GM19463 (cell line): ENCODE results near the gene COL23A1.
"Not testable (repeated sequence)": the region's sequence is repeated elsewhere in the genome, so short reads cannot be mapped to it uniquely, and the experiment has no call there.

Source experiments
- ATAC-seq: cut with Tn5 transposase; IDR thresholded peaks from one replicate; pipeline ENCODE4 v1.9.1; 2021; ENCODE audit warnings: mild to moderate bottlenecking, moderate library complexity; ENCODE audit not compliant: unreplicated experiment

Gene COL23A1

DNA sequence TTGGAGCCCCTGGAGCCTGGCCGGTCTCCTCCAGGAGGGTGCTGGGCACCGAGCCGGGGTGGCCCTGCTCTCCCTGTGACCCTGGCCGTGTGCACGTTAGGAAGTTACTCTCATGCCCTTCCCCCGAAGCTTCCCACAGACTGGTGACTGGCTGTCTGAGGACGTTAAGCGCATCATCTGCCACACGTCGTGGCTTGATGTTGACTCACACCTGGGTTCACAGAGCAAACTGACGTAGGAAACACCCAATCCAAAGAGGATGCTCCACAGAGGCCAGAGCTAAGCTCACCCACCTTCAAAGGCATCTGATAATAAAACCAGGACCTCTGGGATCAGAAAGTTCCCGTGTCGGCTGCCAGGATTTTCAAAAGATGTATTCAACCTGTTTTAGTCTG lies 204.7 kb downstream of the COL23A1 start:
- ATAC-seq, result no peak

DNA sequence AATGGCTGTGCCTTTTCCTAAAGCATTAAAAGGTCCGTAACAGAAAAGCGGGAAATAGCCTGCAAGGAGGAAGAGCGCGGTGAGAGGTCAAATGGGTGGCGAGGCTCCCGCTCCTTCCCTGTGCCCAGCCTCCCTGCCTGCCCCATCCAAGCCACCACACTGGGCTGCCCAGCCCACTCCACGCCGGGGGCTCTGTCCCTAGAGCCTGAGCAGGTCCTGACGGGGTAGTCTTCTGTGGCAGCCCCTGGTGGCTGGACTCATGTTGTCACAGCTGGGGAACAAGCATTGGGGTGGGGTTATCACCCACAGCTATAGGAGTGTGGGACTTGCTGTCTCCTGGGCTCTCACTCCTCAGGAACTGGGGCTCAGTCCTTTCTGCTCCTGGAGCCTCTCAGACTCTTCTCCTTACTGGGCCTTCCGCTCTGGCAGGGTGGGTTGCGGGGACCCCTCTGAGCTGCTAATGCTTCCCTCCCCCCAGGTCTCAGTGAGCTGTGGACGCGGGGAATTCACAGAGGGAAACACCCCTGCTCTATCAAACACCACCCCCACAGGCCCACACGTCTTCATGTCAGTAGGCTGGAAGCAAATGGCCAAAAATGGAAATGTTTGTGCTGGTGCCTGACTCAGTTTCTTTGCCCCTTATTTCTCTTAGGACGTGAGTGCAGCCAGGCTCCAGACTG lies 205.2 kb downstream of the COL23A1 start:
- ATAC-seq, result no peak

DNA sequence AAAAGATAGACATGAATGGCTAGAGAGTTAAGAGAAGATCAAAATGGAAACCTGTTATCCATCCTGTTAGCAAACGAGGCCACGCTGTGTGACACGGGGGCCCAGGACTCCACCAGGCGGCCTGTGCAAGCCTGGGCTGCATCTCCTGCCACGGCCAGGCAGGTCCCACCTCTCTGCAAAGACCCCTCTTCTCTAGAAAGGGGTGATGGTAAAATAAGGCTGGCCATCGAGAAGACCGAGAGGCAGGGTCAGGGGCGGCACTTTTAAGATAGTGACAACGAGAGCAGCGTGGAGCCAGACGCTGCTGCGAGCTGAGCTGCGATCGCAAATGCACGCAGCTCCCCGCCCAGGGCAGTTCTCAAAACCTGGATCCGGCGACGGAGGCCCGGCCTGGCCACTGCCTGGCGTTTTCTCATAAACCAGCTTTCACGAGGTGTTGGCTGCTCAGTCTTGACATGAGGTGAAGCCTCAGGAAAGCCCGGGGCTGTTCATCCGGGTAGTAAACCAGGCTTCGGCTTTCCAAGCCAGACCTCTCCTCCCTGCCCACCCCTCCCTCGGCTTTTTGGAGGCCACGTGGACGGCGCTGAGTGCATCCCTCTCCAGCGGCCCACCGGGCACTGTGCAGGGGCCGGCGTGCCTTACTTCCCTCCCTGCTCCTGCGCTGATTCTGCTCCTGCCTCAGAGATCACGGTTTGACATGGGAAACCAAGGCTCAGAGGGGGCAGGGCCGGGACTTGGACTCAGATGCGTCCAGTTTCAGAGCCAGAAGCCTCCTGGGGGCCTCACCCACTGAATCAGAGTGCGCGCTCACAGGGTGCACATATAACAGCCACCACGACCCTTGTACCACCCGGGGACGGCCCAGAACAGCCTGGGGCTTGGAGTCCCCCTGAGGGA lies 206.0 kb downstream of the COL23A1 start:
- no peak for ATAC-seq

DNA sequence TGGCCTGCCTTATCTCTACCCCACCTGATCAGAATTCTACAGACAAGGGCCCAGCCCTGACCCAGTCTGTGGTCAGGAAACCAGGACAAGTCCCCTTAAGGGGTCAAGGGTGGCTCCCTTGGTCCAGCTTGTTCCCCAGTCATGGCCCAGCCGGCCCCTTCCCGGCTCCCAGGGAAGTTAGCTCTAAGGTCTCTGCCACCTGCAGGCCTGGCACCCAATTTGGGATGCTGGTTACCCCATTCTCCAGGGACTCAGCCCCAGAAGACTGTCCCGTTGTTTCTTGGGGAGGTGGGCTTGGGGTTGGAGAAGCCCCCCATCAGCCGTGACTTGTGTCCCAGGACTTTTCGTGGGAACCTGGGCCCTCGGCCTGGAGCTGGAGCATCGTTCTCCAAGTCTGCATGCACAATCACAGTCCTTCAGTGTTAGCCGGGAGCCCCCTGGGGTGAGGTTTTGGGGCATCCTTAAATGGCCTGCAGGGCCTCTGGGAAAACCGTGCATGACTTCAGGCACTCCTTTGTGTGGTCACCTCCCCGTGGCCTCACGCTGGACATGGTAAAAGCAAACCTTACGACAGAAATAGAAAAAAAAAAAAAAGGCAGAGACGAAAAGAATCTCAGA lies 206.8 kb downstream of the COL23A1 start:
- ATAC-seq, result no peak

DNA sequence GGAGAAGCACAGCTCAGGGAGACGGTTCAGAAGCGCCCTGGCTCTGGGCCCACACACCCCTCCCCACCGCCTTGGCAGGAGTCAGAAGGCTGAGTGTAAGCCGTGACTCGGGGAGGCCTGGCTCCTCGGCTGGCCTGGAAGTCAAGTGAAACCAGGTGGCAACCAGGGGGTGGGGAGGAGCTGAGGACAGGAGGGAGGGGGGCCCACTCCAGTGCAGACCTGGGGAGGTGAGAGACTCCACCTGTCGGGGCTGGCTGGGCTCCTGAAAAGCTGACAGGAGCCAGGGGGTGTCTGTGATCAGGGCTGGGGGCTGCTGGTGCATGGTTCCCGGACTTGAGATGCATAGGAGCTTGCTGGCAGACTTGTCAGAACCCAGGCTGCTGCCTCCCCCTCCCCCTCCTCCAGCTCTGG lies 207.4 kb downstream of the COL23A1 start:
- ATAC-seq, result no peak

DNA sequence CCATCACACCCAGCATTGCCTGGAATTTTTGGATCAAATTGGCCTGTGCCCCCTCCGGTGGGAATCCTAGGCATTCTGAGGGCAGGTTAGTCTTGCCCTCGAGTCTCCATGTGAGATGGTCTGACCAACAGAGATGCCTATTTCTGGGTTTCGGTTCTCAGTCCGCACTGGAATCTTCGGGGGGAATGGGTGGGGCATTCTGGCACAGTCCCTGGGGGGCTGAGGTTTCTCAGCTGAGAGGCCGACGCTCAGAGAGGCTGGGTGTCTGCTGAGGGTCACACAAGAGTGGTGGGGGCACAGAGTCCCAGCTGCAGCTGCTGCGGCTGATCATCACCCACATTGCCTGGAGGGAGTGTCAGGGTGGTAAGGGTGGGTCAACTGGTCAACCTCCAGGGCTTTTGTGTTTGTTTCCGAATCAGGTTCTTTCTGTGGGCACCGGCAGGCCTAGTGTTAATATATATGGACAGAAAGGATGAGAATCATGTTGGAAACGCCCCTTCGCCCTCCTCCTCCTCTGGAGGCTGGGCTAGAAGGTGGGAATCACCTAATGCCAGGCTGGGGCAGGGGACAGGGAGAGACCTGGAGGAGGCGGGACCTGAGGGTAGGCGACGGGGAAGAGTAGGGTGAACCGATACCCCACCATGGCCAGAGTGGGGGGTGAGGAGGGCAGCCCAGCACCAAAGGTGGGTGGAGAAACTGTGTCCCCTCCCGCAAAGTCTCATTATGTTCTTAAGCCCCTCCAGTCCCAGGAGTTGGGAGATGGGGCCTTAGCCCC lies 208.1 kb downstream of the COL23A1 start:
- ATAC-seq, result no peak

DNA sequence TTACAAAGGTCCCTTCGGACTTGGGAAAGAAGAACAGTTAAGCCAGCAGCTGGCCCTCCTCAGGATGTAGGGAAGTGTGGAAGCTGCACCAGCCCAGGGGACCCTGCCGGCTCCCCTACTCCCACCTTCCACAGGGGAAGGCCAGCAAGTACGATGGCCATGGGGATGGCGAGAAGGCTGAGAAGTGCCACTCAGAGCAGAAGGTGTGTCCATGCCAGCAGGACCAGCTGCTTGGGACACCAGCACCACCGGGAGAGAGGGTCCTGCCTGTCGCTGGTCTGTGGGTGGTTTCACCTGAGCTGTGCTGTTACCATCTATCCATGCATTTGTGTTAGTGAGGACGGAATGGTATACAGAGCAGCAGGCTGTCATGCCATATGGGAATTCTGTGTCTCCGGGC lies 209.0 kb downstream of the COL23A1 start:
- no peak for ATAC-seq

DNA sequence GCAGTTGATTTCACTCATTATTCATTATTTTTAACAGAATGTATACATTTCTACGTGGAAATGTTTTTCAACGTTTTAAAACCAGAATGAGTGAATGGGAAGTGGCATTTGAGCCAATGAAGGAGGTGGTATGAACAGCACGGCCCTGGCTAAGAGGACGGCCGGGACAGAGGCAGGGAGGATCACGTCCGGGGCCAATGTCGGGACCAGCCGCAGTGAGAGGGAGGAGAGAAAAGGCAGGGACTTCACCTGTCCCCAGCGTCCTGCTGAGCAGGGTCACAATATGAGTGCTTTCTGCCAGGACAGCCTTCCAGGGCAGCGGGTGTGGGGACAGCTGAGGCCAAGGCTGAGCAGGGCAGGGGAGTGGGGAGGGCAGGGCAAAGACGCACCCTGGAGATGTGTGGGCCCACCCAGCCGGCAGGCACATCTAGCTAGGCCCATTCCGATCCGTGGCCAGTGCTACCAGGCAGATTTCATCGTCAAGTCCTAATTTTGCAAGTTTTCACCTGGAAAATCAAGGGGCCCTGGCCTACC lies 209.6 kb downstream of the COL23A1 start:
- no peak for ATAC-seq

DNA sequence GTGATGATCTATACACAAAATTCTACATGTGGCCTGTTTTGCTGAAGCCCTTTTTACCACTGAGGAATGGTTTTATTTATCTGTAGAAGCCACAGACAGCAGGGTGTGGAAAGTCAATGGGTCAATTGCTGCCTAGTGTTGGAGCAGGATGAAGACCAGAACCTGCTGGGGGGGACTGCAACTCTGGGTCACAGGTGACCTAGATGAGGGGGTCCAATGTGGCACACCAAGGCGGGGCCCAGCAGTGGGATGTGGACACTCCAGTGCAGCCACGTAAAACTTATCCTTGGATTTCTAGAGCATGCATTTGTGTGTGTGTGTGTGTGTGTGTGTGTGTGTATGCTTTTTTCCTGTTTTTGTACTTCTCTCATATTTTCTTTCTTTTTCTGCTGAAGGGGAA lies 210.1 kb downstream of the COL23A1 start:
- no peak for ATAC-seq

DNA sequence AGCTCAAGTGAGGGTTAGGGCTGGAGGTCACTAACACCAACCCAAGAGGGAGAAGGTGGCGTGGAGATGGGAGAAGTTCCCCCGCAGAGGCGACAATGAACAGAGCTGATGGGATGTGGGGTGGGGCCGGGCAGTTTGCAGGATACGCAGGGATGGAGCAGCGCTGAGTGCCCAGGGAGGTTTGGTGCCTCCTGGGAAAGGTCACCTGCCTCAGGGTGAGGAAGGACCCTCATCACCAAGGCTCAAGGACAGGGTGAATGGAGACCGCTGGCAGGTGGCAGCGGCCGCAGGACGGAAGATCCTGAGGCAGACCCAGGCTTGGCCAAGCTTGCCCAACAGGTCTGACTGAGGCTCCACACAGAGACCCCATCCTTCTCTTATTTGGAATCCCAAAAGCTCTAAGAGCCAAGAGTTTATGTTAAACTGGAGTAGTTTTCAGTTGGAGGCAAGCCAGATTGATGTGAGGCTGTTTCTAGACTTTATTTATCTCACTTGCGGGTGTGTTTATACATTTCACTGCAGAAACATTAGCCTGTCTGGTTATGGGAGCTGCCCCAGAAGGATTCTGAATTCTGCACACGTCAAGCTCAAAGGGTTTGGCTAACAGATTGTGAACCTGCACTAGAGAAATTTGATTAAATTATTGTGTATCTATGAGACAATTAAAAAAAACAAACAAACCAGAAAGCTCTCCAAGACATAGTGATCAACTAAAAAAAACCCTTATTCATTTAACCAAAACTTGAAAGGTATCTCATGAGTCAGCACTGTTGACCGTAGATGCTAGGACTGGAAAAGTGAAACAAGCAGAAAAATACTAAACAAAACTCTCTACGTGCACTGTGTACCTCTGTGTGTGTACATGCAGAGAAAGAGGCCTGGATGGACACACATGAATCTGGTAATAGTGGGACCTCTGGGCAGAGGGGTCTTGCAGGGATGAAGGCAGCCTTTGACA lies 211.4 kb downstream of the COL23A1 start:
- no peak for ATAC-seq

DNA sequence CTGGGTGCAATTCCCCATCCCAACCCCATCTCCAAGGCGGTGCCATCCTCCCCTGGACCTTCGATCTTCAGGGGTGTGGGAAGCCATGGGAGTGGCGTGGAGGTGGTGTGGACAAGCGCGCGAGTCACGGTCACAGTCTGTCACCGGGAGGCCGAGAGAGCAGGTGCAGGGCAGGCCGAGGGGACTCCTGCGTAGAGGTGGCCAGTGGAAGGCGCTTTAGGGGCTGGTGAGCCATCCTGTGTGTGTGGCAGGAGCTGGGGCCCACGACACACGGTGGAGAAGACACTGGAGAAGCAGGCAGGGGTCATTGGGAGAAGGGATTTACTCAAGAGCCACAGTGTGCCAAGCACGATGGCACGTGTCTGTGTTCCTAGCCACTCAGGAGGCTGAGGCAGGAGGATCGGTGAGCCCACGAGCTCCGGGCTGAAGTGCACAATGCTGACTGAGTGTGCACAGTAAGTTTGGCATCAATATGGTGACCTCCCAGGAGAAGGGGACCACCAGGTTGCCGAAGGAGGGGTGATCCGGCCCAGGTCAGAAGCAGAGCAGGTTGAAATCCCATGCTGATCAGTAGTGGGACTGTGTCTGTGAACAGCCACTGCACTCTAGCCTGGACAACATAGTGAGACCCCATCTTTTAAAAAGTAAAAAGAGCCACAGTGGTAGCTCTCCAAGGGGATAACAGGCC lies 212.5 kb downstream of the COL23A1 start:
- ATAC-seq, result no peak

DNA sequence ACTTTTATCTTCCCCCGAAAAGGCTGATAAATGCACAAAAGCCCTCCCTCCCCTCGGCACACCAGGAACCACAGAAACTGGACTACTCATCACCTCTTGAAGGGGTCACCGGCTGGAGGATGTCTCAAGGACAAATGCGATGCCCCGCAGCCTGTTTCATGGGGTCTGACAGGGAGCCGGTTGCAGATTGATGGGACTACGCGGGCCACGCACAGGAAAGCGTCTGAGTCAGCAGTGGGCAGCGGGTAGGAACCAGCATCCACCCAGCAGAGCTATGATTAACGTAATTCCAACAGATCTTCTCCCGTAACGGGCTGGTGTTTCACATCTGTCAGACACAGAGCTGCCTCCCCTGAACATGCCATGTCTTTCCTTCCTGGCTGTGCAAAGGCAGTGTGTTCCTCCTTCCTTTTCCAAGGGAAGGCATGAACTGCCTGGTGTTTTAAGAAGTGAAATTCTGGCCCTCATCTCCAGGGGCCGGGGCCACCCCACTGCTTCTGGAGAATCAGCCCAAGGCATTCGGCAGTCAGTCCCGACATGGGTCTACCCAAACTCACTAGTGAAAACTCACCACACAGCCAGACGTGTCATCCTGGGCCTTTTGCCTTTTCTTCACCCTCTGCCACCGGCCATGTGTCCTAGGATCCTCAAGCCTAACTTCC lies 213.1 kb downstream of the COL23A1 start:
- no peak for ATAC-seq

DNA sequence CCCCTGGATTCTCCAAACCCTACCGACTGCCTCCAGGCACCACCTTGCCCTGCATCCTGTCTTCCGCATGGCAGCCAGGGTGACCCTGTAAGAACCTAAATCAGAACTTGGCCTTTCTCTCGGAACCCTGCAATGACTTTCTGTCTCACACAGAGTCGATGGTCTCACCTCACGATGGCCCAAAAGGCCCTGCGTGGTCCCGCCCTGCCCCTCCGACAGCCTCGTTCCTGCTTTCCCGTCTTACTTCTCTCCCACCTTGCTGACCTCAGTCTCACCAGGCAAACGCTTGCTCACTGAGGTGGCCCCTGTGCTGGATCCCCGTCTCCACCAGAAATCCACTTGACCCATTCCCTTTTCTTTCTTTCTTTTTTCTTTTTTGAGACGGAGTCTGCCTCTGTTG lies 214.8 kb downstream of the COL23A1 start:
- ATAC-seq, result no peak

DNA sequence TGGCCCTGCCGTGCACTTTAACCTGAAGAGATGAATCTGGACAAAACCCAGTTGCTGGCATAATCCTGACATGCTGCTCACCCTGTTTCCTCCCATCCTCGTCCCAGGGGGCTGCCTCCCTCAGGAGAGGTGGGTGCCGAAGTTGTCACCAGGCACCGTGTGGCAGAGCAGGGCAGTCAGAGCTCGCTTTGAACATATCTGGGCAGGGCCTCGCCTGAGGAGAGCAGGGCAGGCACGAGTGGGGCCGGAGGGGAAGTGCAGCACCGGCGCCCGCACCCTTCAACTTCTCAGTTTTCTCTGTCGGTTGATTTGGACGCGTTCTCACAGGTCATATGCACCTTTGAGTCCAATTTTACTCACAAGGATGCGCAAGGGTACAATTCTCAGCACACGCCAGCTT lies 216.5 kb downstream of the COL23A1 start:
- no peak for ATAC-seq

DNA sequence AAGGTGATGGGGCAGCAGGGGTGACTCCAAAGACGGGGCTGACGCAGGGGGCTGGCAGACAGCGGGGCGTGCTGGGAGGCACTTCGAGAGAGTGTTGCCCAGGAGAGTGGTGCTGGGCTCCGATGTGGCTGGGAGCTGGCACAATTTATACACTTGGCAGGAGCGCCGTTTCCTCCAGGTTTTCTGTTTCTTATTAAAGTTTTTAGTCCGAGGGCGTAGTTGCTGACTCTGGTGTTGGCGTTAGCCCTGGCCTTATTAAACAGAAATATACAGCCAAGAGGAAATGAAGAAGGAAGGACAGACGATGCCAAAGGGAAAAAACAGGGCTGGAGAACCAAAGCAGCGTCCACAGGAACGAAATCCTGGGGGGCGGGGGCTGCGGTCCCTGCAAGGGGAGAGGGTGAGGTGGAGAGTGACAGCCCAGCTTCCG lies 218.0 kb downstream of the COL23A1 start:
- no peak for ATAC-seq

DNA sequence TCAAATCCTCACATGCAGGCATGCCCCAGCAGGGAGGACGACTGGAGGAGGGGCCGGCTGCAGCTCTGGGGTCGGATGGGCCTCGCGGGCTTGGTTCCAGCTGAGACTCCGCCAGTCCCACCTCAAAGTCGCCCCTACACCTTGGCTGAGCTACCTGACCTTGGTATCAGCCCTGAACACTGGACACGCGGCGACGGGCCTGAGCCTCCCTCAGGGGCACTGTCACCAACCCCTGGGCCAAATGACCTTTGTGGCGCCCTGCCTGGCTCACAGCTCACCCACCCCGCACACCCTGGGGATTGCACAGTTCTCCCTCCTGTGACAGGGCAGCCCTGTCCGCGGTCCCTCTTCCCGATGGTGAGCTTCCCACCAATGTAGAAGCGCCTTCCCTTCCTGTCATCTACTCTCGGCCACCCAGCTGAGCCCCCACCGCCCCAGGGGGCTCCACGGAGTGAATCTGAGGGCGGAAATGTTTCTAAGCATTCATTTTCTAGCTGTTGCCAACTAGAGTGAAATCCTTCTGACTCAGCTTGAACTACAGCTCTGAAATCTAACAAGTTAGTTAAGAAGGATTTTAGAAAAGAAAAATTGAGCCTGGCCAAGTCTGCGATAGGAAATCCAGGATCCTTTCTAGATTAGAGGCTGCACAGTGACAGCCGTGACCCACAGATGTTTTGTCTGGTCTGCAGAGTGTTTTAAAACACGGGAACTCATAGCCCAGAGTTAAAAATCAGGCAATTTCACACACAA lies 218.7 kb downstream of the COL23A1 start:
- no peak for ATAC-seq

DNA sequence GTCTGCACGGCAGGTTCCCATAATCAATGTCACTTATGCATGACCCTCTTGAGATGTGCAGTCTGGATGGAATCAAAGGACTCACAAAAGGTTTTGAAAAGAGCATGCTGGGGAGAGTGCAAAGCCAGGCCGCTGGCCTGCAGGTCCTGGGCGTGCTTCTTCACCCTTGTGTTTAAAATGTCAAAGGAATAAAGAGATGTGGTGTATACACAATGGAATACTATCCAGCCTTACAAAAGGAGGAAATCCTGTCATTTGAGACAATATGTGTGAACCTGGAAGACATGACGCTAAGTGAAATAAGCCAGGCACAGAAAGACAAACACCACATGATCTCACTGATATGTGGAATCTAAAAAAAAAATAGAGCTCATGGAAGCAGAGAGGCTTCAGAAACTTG lies 220.1 kb downstream of the COL23A1 start:
- no peak for ATAC-seq

DNA sequence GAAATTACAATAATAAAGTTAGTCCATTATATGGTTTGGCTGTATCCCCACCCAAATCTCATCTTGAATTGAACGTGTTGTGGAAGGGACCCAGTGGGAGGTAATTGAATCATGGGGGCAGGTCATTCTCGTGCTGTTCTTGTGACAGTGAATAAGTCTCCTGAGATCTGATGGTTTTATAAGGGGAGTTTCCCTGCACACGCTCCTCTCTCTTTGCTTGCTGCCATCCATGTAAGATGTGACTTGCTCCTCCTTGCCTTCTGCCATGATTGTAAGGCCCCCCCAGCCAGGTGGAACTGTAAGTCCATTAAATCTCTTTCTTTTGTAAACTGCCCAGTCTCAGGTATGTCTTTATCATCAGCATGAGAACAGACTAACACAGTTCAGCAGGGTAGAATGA lies 220.7 kb downstream of the COL23A1 start:
- not testable (repeated sequence) for ATAC-seq
